PFSK-1 (cell line): ENCODE measurements around the gene WDR44.

Source experiments
- FOXP2 ChIP-seq: optimal IDR thresholded peaks from 2 replicates; pipeline ENCODE3; 2011; ENCODE audit warnings: borderline replicate concordance, control low read depth, inconsistent platforms; ENCODE audit not compliant: insufficient read depth; ENCODE audit errors: extremely low read length, extremely low read depth
- POLR2AphosphoS5 ChIP-seq: IDR thresholded peaks from 2 replicates; pipeline ENCODE4 v1.6.1; 2012; ENCODE audit warnings: low read depth, mild to moderate bottlenecking, control low read depth, low read length, moderate library complexity
- REST ChIP-seq, 2 experiments: IDR thresholded peaks; 2 replicates each; pipeline versions ENCODE4 v1.6.1 to v1.8.0; 2011 to 2012; ENCODE audit warnings: low read depth in 2 of 2, low read length in 2 of 2, control low read depth in 1 of 2, inconsistent platforms in 1 of 2, mild to moderate bottlenecking in 1 of 2, moderate library complexity in 1 of 2; ENCODE audit not compliant: insufficient read depth in 1 of 2
- SIN3A ChIP-seq: IDR thresholded peaks from 2 replicates; pipeline ENCODE4 v1.6.1; 2012; ENCODE audit warnings: mild to moderate bottlenecking, low read length, moderate library complexity, borderline replicate concordance; ENCODE audit not compliant: insufficient read depth
- TAF1 ChIP-seq: IDR thresholded peaks from 2 replicates; pipeline ENCODE4 v1.6.1; 2012; ENCODE audit warnings: low read length, control low read depth, borderline replicate concordance; ENCODE audit not compliant: insufficient read depth

GRCh38 chrX:118455013-118455412 is 109.1 kb downstream of the WDR44 start:
- TF ChIP-seq POLR2AphosphoS5 (no peak), SIN3A (no peak), TAF1 (no peak), REST (IDR thresholded peaks at IDR 0.05; ENCODE audit: insufficient read depth in 1 of 2, low read depth in 2 of 2, low read length in 2 of 2) (no peak), FOXP2 (no peak)
